ENCODE data around the gene PPP1R15B. TPM values are rescaled to one million over a fixed set of nuclear protein-coding genes. Genes with fewer than 3 reads are reported as not detected.

PPP1R15B gene
- total RNA-seq, 3 donors from 2014 or later = 56.7 to 60.2 (median 60.1) TPM

DNA sequence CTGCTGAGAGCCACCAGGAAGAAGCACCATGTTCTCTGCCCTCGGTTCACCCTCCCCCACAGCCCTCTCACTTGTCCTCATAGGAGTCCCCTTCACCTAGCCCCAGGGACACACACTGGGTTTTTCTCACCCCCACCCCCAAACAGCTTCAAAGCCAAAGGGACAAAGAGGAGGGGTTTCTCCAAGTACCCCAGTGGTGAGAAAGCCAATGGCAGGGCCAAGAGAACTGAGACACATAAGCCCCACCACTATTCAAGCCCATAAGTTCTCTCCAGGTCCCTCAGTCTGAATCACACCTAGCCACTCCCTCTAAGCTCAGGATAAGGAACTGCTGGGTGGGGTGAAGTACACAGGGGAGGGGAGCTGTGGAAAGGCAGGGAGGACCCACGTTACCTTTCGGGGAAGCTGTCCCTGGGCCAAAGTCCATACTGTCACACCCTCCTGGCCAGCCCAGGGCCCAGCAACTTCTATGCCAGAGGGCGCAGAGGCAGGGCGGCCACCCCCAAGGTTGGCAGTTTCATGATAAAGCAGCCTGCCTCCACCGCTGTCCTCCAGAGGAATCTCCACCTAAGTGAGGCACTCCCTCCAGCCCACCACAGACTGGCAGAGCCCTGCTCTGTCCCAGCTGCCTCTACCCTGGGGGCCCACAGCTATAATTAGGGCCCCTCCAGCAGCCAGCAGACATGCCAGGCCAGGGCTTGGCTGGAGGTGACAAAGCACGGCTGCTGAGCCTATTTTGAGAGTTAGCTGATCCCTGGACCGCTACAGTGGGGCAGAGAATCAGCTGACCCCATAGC lies 39.0 kb upstream of the PPP1R15B start:
- no peaks in the 10 kb centered on the region for H3K36me3 ChIP-seq (ENCODE audit: low read depth)
- intact Hi-C loops (cut with DNase I, micrococcal nuclease) = no loop called here
- TF ChIP-seq, protein P1, sequence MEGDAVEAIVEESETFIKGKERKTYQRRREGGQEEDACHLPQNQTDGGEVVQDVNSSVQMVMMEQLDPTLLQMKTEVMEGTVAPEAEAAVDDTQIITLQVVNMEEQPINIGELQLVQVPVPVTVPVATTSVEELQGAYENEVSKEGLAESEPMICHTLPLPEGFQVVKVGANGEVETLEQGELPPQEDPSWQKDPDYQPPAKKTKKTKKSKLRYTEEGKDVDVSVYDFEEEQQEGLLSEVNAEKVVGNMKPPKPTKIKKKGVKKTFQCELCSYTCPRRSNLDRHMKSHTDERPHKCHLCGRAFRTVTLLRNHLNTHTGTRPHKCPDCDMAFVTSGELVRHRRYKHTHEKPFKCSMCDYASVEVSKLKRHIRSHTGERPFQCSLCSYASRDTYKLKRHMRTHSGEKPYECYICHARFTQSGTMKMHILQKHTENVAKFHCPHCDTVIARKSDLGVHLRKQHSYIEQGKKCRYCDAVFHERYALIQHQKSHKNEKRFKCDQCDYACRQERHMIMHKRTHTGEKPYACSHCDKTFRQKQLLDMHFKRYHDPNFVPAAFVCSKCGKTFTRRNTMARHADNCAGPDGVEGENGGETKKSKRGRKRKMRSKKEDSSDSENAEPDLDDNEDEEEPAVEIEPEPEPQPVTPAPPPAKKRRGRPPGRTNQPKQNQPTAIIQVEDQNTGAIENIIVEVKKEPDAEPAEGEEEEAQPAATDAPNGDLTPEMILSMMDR (IDR thresholded peaks at IDR 0.05) = no peak
- ATAC-seq (peak; percentile 83), DNase-seq (peak; percentile 92 to 94 (median 92))
- H3K4me3 ChIP-seq = no peak overlapping the region
- H3K9me3 ChIP-seq = no peaks in the 10 kb centered on the region
- H3K4me1 ChIP-seq (ENCODE audit: low read depth) = peaks cover 63% of the 10 kb centered on the region

DNA sequence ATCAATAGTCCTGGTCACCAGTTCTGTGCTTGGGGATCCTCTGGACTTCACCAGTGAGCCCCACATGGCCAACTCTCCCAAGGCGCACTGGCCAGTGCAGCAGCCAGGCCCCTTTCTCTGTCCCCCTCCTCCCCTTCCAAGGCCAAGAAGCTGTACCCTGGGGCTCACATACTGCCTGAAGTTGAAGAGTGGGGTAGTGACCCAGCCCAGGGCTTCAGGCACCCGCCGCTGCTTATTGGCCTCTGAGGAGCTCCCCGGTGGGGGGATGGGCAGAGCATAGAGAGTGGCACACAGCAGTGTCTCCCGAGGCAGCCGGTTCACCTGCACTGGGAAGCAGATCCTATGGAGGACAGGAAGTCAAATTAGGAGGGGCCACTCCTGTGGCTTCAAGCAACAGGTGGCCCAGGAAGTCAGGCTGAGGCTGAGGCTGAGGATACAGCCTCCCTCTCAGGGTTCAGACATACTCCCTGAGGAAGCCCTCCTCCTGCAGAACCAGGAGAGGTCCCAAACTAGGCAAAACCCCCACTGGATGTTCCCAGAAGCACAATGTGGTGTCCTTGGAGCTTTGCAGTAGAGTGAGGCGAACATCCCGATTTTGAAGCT lies 38.2 kb upstream of the PPP1R15B start:
- ATAC-seq (no peak), DNase-seq (peak in 2 of 3 donors; percentile 52 to 56)
- Histone ChIP-seq H3K4me1 (ENCODE audit: low read depth) (peaks cover 63% of the 10 kb centered on the region), H3K36me3 (ENCODE audit: low read depth) (no peaks in the 10 kb centered on the region), H3K9me3 (no peaks in the 10 kb centered on the region), H3K4me3 (no peak overlapping the region)
- intact Hi-C loops (cut with DNase I, micrococcal nuclease) = loop anchor here (5.0 kb wide), 1 partner anchor 53 kb away; no protein-coding TSS in a partner anchor
- TF ChIP-seq, protein P1 (IDR thresholded peaks at IDR 0.05) = no peak

DNA sequence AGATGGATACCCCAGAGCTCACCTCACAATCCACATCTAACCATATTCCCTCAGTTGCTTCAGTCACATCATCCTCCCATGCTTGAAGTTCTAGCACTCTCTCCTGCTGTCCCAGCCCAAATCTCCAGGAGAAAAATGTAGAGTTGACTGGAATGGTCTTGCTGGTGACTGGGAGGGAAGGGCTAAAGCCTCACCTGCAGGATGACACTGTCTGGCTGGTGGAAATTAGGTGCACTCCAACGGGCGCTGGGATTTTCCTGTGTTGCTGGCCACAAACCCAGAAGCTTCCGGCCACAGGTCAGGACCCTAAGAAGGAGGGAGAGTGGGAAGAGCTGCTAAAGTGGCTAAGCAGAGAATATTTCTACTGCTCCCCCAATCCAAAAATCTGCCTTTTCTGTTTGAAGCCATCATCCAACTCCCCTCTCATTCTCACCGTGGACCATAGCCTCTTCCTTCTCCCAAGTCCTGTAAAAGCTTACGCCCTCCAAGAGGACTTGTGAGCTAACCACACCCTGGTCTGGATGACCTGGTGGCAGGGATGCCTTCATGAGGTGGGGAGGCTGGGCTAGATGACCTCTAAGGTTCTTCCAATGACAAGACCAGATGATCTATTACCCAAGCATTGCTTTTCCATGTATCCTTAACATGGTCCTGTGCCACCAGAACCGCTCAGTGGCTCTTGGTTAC lies 37.5 kb upstream of the PPP1R15B start:
- intact Hi-C loops (cut with DNase I, micrococcal nuclease) = loop anchor here (5.0 kb wide), 1 partner anchor 53 kb away; no protein-coding TSS in a partner anchor
- Histone ChIP-seq H3K4me1 (ENCODE audit: low read depth) (peaks cover 63% of the 10 kb centered on the region), H3K36me3 (ENCODE audit: low read depth) (peaks cover under 1% of the 10 kb centered on the region), H3K9me3 (no peaks in the 10 kb centered on the region), H3K4me3 (no peak overlapping the region)
- TF ChIP-seq, protein P1 (IDR thresholded peaks at IDR 0.05) = no peak
- no peak for ATAC-seq
- DNase-seq = peak in 1 of 3 donors; percentile 45

DNA sequence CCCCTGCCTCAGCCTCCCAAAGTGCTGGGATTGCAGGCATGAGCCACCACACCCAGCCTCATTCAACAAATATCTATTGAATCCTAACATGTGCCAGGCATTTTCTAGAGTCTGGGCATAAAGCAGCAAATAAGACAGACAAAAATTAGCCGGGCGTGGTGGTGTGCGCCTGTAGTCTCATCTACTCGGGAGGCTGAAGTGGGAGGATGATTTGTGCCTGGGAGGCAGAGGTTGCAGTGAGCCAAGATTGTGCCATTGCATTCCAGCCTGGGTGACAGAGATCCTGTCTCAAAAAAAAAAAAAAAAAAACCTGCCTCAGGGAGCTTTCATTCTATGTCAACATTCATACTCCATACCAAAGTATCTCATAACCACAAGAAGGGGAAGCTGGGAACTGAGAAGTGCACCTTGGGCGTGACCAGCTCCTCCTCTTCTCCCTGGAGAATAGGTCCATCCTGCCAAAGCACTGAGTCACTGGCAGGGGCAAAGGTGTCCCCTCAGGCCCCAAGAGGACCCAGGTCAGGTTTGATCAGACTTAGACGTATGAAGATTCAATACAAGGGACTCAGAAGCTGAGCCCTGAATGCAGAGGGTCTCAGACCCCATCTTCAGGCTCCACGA lies 36.8 kb upstream of the PPP1R15B start:
- intact Hi-C loops (cut with DNase I, micrococcal nuclease) = loop anchor here (5.0 kb wide), 1 partner anchor 54 kb away; no protein-coding TSS in a partner anchor
- peaks cover 59% of the 10 kb centered on the region for H3K4me1 ChIP-seq (ENCODE audit: low read depth)
- TF ChIP-seq, protein P1 (IDR thresholded peaks at IDR 0.05) = no peak
- DNase-seq (peak; percentile 66 to 81 (median 75)), ATAC-seq (peak; percentile 62)
- H3K9me3 ChIP-seq = no peaks in the 10 kb centered on the region
- H3K36me3 ChIP-seq (ENCODE audit: low read depth) = peaks cover 7% of the 10 kb centered on the region
- no peak overlapping the region for H3K4me3 ChIP-seq

DNA sequence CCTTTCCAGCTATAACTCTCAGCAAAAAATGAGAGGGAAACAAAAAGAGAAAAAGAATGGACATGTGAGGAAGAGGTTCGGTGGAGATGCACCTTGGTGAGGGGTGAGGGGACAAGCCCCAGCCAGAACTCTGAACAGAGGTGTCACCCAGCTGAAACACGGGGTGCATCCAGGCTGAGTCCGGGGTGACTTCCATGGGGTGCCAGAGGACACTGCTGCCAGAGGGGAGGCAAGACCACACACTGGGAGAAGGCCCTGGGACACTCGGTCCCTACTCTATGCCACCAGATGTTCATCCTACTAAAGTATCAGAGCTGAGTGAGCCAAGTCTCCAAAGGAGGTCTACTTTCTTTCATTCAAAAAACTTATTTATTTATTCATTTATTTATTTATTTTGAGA lies 36.1 kb upstream of the PPP1R15B start:
- H3K4me1 ChIP-seq (ENCODE audit: low read depth) = peaks cover 52% of the 10 kb centered on the region
- intact Hi-C loops (cut with DNase I, micrococcal nuclease) = loop anchor here (5.0 kb wide), 1 partner anchor 55 kb away; no protein-coding TSS in a partner anchor
- no peak overlapping the region for H3K4me3 ChIP-seq
- no peaks in the 10 kb centered on the region for H3K9me3 ChIP-seq
- ATAC-seq (no peak), DNase-seq (peak in 1 of 3 donors; percentile 36)
- TF ChIP-seq, protein P1 (IDR thresholded peaks at IDR 0.05) = no peak
- peaks cover 7% of the 10 kb centered on the region for H3K36me3 ChIP-seq (ENCODE audit: low read depth)

All from mucosa of descending colon (tissue), 3 donors.